Central memory CD8-positive, alpha-beta T cell (primary cell): ENCODE results near the gene TNFSF12.
"Not testable (repeated sequence)": the region's sequence is repeated elsewhere in the genome, so short reads cannot be mapped to it uniquely, and the experiment has no call there.

Experiments used
- ATAC-seq: fragments of 150-1000 bp; cut with Tn5 transposase; replicated peaks from 2 replicates; pipeline ENCODE4 v1.10.0; 2022; ENCODE audit warnings: mild to moderate bottlenecking, moderate FRiP score, moderate number of reproducible peaks; ENCODE audit not compliant: poor library complexity, severe bottlenecking; ENCODE audit errors: extremely low read depth
- DNase-seq, 2 donors: peaks; one replicate each; pipeline ENCODE4 v3.0.0; 2021; ENCODE audit warnings: low spot score in 2 of 2
- H3K27ac Mint-ChIP-seq: one replicate; pipeline ENCODE4 v1.8.0; 2022; ENCODE audit warnings: low read depth, mild to moderate bottlenecking, moderate library complexity, mixed read lengths
- H3K27me3 Mint-ChIP-seq: one replicate; pipeline ENCODE4 v1.8.0; 2022; ENCODE audit warnings: mixed read lengths
- H3K36me3 Mint-ChIP-seq: one replicate; pipeline ENCODE4 v1.8.0; 2022; ENCODE audit warnings: mild to moderate bottlenecking, moderate library complexity, mixed read lengths; ENCODE audit not compliant: insufficient read depth
- H3K4me1 Mint-ChIP-seq: one replicate; pipeline ENCODE4 v1.8.0; 2022; ENCODE audit warnings: mixed read lengths
- H3K4me3 Mint-ChIP-seq: one replicate; pipeline ENCODE4 v1.8.0; 2022; ENCODE audit warnings: mild to moderate bottlenecking, moderate library complexity, mixed read lengths
- H3K9me3 Mint-ChIP-seq: one replicate; pipeline ENCODE4 v1.8.0; 2022; ENCODE audit warnings: mixed read lengths

Gene TNFSF12

GRCh38 chr17:7588553-7589203 lies 39.8 kb downstream of the TNFSF12 start:
- Mint-ChIP-seq H3K4me3 (no peak overlapping the region), H3K27ac (no peak overlapping the region), H3K27me3 (no peaks in the 10 kb centered on the region), H3K36me3 (peaks cover 28% of the 10 kb centered on the region), H3K4me1 (peaks cover 22% of the 10 kb centered on the region), H3K9me3 (no peaks in the 10 kb centered on the region)
- DNase-seq (no peak), ATAC-seq (no peak)

- peak in 1 of 2 donors; percentile 48 for DNase-seq
- no peak overlapping the region for H3K27ac Mint-ChIP-seq
- peaks cover 15% of the 10 kb centered on the region for H3K4me1 Mint-ChIP-seq
- peaks cover 29% of the 10 kb centered on the region for H3K36me3 Mint-ChIP-seq
- H3K27me3 Mint-ChIP-seq, result no peaks in the 10 kb centered on the region
- ATAC-seq, result peak; percentile 60
- no peak overlapping the region for H3K4me3 Mint-ChIP-seq
- no peaks in the 10 kb centered on the region for H3K9me3 Mint-ChIP-seq
Measured at GRCh38 chr17:7589204-7589868, 40.5 kb downstream of the TNFSF12 start.

DNA sequence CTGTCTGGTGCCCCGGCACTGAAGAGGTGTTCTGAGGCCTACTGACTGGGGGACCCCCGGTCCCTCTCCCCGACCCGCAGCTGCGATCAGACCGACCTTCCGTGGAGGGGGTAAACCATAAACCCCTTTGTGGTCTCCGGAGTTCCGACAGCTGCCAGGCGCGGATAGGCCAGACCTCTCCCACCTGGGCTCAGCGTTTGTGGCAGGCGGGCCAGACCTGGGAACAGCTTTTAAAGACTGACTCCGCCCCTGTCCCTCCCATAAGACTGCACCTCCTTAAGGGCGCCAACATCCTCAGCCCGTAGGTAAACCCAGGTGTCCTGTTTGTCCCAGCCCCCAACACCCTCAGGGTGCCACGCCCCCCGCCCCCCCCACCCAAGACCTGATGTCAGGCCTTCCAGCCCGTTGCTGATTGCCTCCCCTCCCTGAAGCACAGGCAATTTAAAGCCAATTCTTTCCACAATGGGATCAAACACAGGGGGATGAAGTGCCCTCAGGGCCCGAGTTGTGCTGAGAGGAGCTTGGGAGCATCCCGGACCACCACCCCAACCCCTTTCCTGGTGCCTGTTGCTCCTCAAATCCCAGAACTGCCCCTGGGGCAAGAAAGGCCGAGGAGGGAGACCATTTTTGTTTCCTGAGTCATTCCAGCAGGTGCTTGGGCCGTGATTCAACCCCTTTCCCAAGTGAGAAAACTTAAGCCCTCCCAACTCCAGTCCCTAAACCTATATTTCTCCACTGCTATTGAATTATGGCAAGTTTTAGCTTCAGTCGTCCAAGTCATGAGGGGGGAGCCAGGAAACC lies 41.2 kb downstream of the TNFSF12 start, which contains the start of gene SOX15:
SOX15 (minus strand) TSS at position 204 of the 801 bp plus-strand sequence. CDS start 418 bp downstream, outside the sequence.
- Mint-ChIP-seq H3K4me3 (no peak within 1 kb of the TSS), H3K4me1 (peaks cover 8% of the 10 kb centered on the region), H3K27me3 (no peaks in the 10 kb centered on the region), H3K9me3 (no peaks in the 10 kb centered on the region), H3K36me3 (peaks cover 31% of the 10 kb centered on the region), H3K27ac (peak within 1 kb of the TSS; percentile 81)
- DNase-seq (no peak), ATAC-seq (no peak)

GRCh38 chr17:7590743-7591142 lies 41.9 kb downstream of the TNFSF12 start:
- Mint-ChIP-seq H3K36me3 (peaks cover 37% of the 10 kb centered on the region), H3K4me3 (no peak overlapping the region), H3K9me3 (no peaks in the 10 kb centered on the region), H3K27me3 (no peaks in the 10 kb centered on the region), H3K4me1 (peaks cover 7% of the 10 kb centered on the region), H3K27ac (peak overlapping the region; percentile 81)
- ATAC-seq, result no peak
- no peak for DNase-seq

DNA sequence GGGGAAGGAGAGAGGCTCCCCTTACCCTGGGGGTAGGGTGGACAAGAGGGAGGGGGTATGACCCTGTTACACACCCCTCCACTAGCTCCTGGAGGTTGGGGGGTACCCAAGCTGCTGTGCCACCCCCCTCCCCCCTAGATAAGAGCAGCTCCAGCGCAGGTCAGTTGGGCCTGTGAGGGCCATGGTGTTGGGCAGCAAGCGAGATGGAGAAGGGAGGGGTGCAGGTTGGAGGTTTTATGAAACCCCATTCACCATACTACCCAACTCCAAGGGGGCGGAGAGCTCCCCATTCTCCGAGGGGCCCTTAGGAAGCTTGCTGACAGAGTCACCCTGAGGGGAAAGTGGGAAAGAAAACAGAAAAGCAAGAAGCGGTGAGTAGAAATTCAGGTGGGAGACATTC lies 42.7 kb downstream of the TNFSF12 start:
- no peak for DNase-seq
- Mint-ChIP-seq H3K4me1 (peaks cover 7% of the 10 kb centered on the region), H3K36me3 (peaks cover 43% of the 10 kb centered on the region), H3K9me3 (no peaks in the 10 kb centered on the region), H3K27me3 (no peaks in the 10 kb centered on the region), H3K4me3 (no peak overlapping the region), H3K27ac (no peak overlapping the region)
- no peak for ATAC-seq

GRCh38 chr17:7592422-7593021 lies 43.7 kb downstream of the TNFSF12 start:
- no peak overlapping the region for H3K4me3 Mint-ChIP-seq
- no peaks in the 10 kb centered on the region for H3K27me3 Mint-ChIP-seq
- H3K4me1 Mint-ChIP-seq, result peaks cover 1% of the 10 kb centered on the region
- no peak for DNase-seq
- H3K9me3 Mint-ChIP-seq, result no peaks in the 10 kb centered on the region
- ATAC-seq, result no peak
- no peak overlapping the region for H3K27ac Mint-ChIP-seq
- peaks cover 47% of the 10 kb centered on the region for H3K36me3 Mint-ChIP-seq

DNA sequence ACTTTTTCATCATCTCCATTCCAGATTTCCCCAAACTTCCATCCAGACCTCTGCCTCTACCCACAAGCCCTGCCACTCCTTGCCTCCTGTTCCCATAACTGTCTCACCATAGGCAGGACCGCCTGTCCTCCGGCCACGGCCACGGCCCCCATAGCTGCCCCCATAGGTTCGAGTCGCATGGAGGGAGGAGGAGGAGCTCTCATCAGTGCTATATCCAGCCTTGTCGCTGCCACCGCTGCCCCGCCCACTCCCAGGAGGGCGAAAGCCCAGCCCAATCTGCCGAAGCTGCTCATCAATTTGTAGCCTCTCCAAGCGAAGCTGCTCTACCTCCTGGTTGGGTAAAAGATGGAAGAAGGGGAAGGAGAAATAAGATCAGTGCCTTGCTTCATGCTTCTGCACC lies 44.4 kb downstream of the TNFSF12 start:
- Mint-ChIP-seq H3K4me1 (no peaks in the 10 kb centered on the region), H3K27me3 (no peaks in the 10 kb centered on the region), H3K4me3 (no peak overlapping the region), H3K36me3 (peaks cover 49% of the 10 kb centered on the region), H3K27ac (no peak overlapping the region), H3K9me3 (no peaks in the 10 kb centered on the region)
- no peak for DNase-seq
- ATAC-seq, result no peak

DNA sequence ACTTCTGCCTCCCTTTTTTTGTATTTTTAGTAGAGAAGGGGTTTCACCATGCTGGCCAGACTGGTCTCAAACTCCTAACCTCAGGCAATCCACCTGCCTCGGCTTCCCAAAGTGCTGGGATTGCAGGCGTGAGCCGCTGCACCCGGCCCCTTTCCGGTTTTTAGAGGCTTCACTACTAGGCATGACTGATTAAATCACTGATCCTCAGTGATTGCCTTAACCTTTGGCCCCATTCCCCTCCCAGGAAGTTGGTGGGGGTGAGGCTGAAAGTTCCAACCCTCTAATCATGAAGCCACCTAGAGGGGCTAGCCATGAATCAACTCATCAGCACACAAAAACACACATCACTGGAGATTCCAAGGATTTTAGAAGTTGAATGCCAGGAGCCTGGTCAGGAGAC lies 48.7 kb downstream of the TNFSF12 start:
- H3K27me3 Mint-ChIP-seq, ATAC-seq, H3K4me1 Mint-ChIP-seq, DNase-seq, H3K9me3 Mint-ChIP-seq, H3K4me3 Mint-ChIP-seq, H3K27ac Mint-ChIP-seq: not testable (repeated sequence)
- peaks cover 83% of the 10 kb centered on the region for H3K36me3 Mint-ChIP-seq

GRCh38 chr17:7606280-7606679 lies 57.4 kb downstream of the TNFSF12 start:
- no peak for ATAC-seq
- no peak overlapping the region for H3K27ac Mint-ChIP-seq
- peaks cover 38% of the 10 kb centered on the region for H3K36me3 Mint-ChIP-seq
- no peak for DNase-seq
- no peaks in the 10 kb centered on the region for H3K9me3 Mint-ChIP-seq
- peaks cover 28% of the 10 kb centered on the region for H3K4me1 Mint-ChIP-seq
- no peak overlapping the region for H3K4me3 Mint-ChIP-seq
- no peaks in the 10 kb centered on the region for H3K27me3 Mint-ChIP-seq
